Brain microvascular endothelial cell (primary cell): Measurements from ENCODE around the gene RABL3.
"Not testable (repeated sequence)": the region's sequence is repeated elsewhere in the genome, so short reads cannot be mapped to it uniquely, and the experiment has no call there.

Experiments
- DNase-seq: peaks from one replicate; pipeline ENCODE4 v3.0.0-alpha.2; 2020
- H3K27ac ChIP-seq: fragments of 250-450 bp; sonication (Bioruptor Pico); 2 replicates; pipeline ENCODE4 v1.5.1; 2020; ENCODE audit warnings: mild to moderate bottlenecking, moderate library complexity
- H3K27me3 ChIP-seq: fragments of 250-450 bp; sonication (Bioruptor Pico); replicated peaks from 2 replicates; pipeline ENCODE4 v1.5.1; 2020; ENCODE audit warnings: mild to moderate bottlenecking
- H3K36me3 ChIP-seq: fragments of 250-450 bp; sonication (Bioruptor Pico); replicated peaks from 2 replicates; pipeline ENCODE4 v1.5.1; 2020; ENCODE audit warnings: mild to moderate bottlenecking
- H3K4me3 ChIP-seq: 2 replicates; pipeline ENCODE4 v1.5.1; 2011; ENCODE audit warnings: low read depth, mild to moderate bottlenecking, control low read depth, low read length, moderate library complexity
- CTCF ChIP-seq: IDR thresholded peaks from 2 replicates; pipeline ENCODE4 v1.5.1; 2011; ENCODE audit warnings: low read depth, mild to moderate bottlenecking, moderate library complexity, low read length, control low read depth, inconsistent platforms; ENCODE audit errors: missing control alignments
- in situ Hi-C: cut with HindIII; loops from 2 replicates; pipeline ENCODE4 v1.10.0; 2017; ENCODE audit warnings: low sequenced_read_pairs, low pct_ligation_motif_present

The RABL3 gene

GRCh38 chr3:120681018-120681417 is 61.3 kb downstream of the RABL3 start:
- in situ Hi-C loops = no loop called here
- no peak overlapping the region for H3K27ac ChIP-seq
- no peak for TF ChIP-seq CTCF
- no peaks in the 10 kb centered on the region for H3K36me3 ChIP-seq
- H3K27me3 ChIP-seq = no peaks in the 10 kb centered on the region
- DNase-seq = no peak
- H3K4me3 ChIP-seq = no peak overlapping the region

GRCh38 chr3:120680193-120680894 is 62.0 kb downstream of the RABL3 start:
- H3K27me3 ChIP-seq = no peaks in the 10 kb centered on the region
- TF ChIP-seq CTCF = no peak
- no peaks in the 10 kb centered on the region for H3K36me3 ChIP-seq
- no peak overlapping the region for H3K4me3 ChIP-seq
- in situ Hi-C loops = no loop called here
- H3K27ac ChIP-seq = no peak overlapping the region
- no peak for DNase-seq

DNA sequence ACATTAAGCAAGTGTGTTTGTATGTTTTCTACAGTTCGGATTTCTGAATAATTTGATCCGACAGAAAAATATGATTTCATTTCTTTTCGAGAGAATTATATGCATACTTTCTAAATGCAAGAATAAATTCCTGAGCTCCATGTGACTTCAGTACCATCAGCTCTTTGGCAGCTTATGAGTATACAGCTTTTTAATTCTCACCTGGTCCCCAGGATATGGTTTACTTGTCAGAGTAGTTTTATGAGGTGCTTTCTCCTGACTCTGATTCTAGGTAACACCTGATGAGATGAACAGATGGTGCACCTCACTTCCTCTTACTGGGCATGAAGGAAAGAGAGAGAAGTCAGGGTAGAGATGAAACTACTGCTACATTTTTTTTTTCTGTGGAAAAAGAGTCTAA is 63.3 kb downstream of the RABL3 start:
- DNase-seq = no peak
- TF ChIP-seq CTCF = no peak
- Histone ChIP-seq H3K27me3 (no peaks in the 10 kb centered on the region), H3K27ac (peak overlapping the region; percentile 15), H3K4me3 (no peak overlapping the region), H3K36me3 (no peaks in the 10 kb centered on the region)
- in situ Hi-C loops = no loop called here

DNA sequence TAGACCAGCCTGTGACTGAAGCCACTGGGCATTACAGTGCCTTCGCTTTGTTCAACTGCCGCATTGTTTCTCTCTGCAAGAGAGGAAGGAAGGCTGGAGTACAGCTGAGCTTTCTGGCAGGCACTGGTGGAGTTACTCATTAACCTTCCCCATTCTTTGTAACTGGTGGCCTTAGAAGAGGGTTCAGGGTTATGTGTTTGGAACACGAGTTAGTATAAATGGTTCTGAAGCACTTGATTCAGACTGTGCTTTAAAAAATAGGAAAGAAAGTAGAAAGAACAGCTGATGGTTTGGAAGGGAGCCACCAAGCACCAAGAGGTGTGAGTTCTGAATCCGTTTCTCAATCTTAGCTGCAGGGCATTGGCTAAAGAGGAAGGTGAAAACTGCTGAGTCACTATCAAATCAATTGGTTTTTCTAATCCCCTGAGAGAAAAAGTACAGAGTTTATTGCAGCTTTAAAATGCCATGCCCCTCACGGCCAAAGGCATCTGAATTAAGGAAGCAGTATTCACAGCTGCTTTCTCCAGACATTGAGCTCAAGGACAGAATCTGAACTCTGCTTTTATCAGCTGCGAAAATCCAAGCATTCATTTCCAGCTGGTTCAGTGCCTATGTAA is 63.9 kb downstream of the RABL3 start:
- in situ Hi-C loops = no loop called here
- no peaks in the 10 kb centered on the region for H3K27me3 ChIP-seq
- no peak for TF ChIP-seq CTCF
- H3K36me3 ChIP-seq = no peaks in the 10 kb centered on the region
- peak overlapping the region; percentile 15 for H3K27ac ChIP-seq
- H3K4me3 ChIP-seq = no peak overlapping the region
- peak; percentile 38 for DNase-seq

DNA sequence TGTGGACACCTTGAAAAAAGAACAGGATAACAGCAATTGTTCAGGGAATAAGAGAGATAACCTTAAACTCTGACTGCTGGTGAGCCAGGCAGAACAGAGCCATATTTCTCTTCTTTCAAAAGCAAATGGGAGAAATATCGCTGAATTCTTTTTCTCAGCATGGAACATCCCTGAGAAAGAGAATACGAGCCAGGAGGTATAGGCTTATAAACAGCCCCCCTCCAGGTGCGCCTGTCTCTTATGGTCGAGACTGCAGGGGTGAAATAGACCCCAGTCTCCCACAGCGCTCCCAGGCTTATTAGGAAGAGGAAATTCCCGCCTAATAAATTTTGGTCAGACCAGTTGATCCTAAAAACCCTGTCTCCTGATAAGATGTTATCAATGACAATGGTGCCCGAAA is 65.1 kb downstream of the RABL3 start:
- in situ Hi-C loops, H3K36me3 ChIP-seq, DNase-seq, H3K27me3 ChIP-seq, H3K27ac ChIP-seq, H3K4me3 ChIP-seq: not testable (repeated sequence)

DNA sequence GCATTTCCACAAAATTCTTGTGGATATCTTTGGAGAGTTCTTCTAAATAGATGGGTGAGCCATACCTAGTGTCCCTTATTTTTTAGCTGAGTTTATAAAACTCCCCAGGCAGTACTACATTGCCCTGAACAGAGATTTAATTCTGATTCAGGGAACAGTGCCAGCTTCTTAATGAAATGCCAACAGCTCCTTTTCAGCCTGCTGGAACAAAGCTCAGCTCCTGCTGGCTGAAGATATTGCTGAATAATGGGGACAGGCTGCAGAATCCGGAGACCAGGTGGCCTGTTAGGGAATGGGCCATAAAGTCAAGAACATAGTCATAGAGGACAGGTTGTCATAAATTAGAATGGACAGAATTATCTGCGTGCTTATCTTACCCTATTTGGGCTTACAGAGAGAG is 69.2 kb downstream of the RABL3 start:
- no peaks in the 10 kb centered on the region for H3K36me3 ChIP-seq
- no peak overlapping the region for H3K4me3 ChIP-seq
- H3K27me3 ChIP-seq = no peaks in the 10 kb centered on the region
- in situ Hi-C loops = no loop called here
- no peak for DNase-seq
- no peak for TF ChIP-seq CTCF
- H3K27ac ChIP-seq = no peak overlapping the region
